NOMO-1 treated with DMSO at 0.1 percent for 48 hours (cell line): ENCODE measurements around the gene CSTPP1.

ENCODE experiments used
- DNase-seq: peaks from one replicate; lab custom pipeline; 2025; ENCODE audit not compliant: unreplicated experiment; lab: John Stamatoyannopoulos, UW

CSTPP1 gene

DNA sequence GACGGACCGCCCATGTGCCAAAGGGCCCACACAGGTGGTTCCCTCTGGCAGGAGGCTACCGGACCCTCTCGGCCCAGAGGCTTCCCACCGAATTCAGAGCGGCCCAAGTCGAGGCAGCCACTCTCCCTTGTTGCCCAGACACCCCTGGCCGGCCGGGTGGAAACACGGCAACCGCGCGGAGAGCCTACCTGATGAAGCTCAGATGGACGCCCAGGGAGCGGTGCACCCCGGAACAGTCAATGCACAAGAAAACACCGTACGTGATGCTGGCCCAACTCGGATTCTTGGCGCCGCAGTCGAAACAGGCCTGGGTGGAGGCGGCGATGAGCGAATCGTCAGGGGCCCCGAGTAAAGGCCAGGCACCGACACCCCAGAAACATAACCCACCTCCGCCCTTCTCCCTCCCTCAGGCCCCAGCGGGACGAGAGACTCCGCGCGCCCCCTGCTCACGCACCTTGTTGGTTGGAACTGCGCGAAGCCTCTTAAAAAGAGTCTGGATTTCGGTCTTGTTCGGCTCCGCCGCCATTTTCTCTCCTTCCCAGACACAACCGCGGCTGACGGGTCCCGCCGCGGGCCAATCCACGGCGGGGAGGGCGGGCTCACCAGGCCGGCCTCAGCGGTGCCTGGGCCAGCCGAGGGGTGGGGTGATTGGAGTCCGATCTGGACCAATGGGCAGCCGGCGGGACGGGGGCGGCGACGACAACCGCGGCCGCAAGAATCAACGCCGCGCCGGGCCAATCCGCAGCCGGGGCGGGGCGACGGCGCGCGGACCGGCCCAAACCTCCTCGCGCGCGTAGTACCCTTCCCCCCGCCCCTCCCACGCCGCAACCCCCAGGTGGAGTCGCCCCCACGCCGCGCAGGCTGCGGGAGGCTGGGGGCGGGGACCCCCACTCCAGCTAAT lies 240.0 kb downstream of the CSTPP1 start, which contains the start of gene ARFGAP2:
Gene ARFGAP2 (minus strand): TSS at position 552 of the 901 bp plus-strand sequence. CDS start 26 bp downstream, at position 526.
- peak; percentile 94 for DNase-seq

DNA sequence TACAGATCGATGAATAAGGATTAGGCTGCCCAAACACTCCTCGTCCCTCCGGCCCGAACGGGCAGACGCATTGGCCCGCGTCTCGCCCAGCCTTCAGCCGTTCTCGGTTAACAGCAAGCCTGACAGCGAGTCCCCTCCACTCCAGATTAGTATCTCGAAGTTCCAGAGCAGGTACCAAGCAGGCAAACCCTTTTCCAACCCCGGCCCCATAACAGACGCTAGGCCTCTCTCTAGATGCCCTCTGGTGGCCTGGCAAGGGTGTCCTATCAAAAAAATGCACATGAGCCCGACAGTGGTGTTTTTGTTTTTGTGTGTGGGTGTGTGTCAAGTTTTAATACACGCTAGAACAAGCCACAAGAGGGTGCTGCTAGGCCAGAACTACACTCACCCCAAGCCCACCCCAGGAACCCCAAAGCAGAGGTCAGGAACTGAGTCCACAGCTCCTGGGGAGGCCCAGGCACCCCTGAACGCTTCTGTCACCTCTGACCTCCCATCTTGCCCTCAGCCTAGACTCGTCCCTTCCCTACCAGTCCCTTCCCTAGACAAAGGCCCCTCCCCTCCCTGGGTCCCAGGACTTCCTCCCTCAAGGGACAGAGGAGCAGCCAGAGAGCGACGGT lies 240.8 kb downstream of the CSTPP1 start:
- DNase-seq: peak; percentile 84

DNA sequence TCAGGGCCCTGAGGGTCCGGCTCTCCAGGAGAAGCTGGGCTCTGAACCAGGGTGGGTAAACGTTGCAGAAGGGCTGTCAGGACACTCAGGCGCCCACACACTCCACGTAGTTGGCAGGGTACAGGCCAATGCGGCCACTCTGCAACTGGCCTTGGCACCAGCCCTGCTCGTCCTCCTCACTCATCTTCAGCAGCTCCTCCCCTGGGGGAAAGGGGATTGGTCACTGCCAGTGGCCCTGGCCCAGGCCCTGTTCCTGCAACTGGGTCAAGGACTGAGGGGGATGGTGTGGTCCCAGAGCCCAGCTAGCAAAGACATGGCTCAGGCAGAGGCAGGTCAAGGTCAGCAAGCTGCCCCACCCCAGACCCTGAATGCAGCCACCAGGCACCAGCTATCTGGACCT lies 241.3 kb downstream of the CSTPP1 start:
- no peak for DNase-seq

DNA sequence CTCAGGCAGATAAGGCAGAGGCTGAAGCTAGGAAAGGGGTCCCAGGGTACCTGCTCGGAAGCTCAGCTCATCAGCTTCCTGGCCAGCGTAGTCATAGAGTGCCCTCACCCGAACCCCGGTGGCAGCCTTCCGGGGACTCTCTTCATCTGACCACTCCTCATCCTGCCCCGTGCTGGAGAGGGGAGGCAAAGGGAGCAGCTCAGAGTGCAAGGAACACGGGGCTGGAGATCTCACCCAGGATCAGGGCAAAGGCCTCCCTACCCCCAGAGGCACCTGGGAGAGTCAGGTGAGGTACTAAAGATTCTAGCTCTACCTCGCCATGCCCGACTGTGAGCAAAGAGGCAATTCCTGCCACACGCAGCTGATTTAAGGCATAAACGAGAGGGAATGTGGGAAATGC lies 241.8 kb downstream of the CSTPP1 start:
- DNase-seq: no peak

DNA sequence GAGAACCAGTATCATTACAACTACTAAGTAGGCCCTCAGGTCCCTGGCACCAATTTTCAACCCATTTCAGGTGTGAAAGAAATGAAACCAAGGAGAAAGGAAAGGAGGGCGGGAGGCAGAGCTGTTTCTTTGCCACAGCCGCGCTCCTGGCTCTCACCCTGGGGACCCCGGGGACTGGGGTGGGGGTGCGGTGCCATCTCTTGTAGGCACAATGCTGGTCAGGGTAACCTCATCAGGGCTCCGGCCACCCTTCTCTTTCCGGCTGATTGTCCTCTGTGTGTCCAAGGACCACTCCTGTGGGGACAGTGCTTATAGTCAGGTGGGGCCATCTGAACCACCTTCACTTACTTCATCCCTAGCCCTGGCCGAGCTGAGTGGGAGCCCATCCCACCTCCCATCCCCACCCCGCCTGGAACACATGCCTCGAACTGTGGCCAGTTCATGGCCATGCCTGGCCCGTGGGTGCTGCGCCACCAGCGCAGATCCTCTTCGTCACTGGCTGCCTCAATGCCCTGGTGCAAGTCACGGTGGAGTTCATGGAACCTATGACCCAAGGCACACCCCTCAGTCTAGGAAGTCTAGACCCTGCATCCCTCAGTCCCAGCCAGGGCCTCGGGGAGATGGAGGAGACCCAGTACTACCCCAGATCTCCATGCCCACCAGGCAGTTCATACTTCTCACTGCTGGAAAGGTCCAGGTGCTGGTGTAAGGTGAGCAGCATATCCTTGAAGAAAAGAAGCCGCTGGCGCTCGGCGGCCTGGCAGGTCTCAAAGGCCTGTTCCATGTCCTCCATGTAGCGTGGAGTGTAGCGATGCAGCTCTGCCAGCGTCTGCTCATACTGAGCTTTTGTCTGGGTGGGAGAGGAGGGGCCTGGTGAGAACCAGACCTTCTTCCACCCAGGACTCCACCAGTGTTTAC lies 242.4 kb downstream of the CSTPP1 start:
- no peak for DNase-seq

DNA sequence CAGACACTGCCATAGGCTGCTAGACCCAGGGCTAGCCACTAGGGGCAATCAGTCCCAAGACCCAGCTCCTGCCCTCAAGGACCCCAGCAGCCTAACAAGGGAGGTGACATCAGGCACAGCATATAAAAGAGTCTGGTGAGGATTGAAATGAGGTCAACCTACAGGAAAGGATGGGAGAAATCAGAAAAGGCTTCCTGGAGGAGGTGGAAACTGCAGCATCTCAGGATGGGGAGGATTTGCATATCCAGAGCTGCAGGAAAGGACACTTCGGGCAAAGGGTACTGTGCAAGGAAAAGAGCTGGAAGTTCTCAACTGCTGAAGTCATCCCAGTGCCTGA lies 243.1 kb downstream of the CSTPP1 start:
- no peak for DNase-seq

DNA sequence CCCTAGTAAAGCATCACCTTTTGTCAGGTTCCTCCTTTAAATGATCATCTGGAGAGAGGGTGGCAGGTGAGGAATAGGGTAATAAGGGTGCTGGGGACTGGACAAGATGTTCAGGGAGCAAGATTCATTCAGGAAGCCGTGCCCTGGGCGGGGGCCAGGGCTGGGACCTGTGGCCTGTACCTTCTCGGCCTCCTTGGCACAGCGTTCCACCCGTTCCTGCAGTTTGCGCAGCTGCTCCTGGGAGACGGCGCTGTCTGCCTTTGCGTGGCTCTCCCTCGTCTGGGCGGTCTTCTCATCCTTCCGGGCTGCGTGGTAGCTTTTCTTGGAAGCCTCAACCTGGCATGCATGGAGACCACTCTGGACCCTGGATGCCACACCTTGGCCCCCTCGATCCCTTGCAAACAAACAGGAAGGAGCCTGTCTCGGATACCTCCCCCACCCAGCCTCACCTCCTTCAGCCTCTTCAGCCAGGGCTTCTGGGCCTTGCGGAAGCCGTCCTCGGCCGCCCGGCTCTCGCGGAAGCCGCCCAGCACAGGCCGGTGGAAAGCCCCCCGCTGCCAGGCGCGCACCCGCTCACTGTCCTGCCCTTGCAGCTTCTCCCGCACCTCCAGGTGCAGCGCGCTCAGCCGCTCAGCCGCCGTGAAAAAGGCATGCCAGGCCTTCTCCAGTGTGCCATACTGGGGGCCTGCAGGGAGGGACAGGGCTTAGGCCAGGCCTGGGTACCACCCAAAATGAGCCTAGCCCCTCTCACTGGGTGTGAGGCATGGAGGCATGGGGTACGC lies 243.6 kb downstream of the CSTPP1 start:
- no peak for DNase-seq

DNA sequence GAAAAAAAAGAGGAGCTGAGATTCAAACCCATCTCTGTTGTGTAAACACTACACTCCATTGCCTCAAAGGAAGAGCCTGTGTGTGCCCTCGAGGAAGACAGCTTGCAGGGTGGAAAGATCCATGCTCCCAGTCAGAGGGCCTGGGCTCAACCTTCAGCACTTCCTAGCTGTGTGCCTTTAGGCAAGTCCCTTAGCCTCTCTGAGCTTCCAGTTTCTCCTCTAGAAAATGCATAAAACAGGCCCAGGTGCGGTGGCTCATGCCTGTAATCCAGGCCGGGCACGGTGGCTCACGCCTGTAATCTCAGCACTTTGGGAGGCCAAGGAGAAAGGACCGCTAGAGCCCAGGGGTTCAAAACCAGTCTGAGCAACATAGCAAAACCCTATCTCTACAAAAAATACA lies 244.7 kb downstream of the CSTPP1 start:
- no peak for DNase-seq

- no peak for DNase-seq
These were observed 245.8 kb downstream of the CSTPP1 start for GRCh38 chr11:47182380-47182779.

GRCh38 chr11:47183031-47183856 lies 246.7 kb downstream of the CSTPP1 start:
- no peak for DNase-seq

- no peak for DNase-seq
These were observed 247.4 kb downstream of the CSTPP1 start for GRCh38 chr11:47183969-47184368.

DNA sequence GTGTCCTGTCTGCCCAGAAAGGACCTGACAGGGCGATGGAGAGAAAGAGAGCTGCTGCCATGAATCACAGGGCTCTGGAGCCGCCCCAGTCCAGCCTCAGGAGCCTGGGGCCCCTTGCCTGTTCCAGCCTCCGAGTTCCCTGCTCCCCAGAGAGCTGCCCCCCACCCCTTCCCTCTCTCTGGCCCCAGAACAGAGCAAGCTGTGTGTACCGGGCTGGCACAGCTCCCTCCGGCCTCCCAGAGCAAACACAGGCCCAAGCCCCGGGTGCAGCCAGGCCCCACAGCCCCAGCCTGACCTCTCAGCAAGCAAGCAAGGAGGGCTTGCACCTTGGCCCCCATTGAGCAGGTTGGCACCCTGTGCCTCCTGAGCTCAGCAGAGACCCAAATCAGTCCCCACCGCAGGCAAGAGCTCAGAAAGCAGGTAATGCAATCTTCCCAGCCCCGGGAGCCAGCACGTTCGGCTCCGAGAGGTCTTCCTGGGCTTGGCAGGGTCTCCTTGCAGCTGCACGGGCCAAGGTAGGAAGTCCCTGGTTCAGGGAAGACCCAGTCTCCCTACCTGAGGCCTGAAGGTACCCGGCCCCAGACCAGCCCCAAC lies 248.2 kb downstream of the CSTPP1 start:
- no peak for DNase-seq

DNA sequence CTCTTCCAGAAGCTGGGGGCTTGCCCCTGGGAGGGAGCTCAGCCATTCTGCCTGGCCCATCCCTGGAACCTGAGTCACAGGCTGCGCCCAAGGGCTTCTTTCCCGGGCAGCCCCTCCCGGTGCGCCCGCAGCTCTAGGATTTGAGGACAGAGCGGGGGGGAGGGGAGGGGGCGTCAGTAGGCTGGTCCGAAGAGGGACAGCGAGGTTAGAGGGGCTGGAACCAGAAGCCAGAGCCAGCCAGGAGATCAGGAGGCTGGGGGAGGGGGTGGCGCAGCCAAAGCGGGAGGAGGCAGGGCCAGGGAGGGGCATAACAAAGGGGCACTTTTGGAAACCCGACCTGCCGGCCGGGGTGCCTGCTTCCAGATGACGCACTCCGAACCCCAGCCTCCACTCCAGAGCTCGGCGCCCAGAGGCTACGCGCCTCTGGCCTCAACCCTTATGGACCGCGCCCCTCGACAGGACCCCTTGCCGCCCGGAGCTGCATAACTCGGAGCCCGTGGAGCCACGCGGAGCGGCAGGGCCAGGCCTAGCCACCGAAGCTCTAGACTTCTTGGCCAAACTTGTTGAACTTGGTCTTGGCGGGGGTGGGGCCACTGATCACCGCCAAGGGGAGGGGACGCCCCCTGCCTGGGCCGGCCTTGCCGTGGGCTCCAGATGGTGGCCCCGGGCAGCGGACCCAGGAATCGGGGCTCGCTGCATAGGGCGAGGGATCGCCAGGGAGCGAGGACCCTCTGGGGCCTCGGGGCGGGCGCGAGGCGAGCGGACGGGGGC lies 248.9 kb downstream of the CSTPP1 start:
- DNase-seq: peak; percentile 10

GRCh38 chr11:47186076-47186699 lies 249.6 kb downstream of the CSTPP1 start, which contains the start of gene PACSIN3:
PACSIN3 (minus strand) TSS chr11:47186434; CDS start chr11:47182727, 3,707 bp downstream.
- peak; percentile 25 for DNase-seq

GRCh38 chr11:47186700-47187695 lies 250.4 kb downstream of the CSTPP1 start:
- DNase-seq: no peak

DNA sequence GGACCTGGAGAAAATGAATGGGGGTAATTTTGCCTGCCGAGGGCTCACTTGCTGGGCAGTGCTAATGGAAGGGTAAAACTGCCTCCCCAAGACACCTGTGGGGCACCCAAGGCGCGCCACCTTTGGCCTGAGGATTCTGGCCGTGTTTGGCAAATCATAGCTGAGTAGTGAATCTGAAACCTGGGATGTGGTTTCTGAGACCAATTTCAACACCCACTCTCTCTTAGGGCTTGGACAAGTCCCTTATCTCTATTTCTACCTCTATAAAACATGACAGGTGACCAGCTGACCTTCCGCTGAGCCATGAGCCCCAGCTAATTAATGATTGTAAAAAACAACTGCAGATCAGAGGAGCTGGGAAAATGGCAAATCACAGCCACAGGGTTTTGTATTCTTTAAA lies 251.2 kb downstream of the CSTPP1 start:
- no peak for DNase-seq

DNA sequence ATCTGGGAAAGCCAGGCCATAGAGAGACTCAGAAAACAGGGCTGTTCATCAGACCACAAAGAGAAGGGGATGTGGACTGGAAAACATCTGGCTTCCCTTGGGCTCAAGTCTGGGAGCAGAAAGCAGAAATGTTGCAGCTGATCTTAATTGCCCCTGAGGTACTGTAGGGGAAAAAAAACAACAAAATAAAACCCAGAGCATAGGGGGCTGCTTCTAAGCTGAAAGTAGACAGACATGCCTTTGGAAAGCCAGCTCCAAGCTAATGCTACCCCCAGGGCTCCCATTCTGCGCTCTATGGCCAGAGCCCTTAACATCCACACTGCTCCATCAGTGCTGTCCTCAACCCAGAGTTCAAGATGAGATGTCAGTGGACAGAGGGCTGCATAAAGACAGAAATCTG lies 251.7 kb downstream of the CSTPP1 start:
- no peak for DNase-seq
